ENCODE data around the gene STARD3. TPM values are rescaled to one million over a fixed set of nuclear protein-coding genes. Genes with fewer than 3 reads are reported as not detected.

Gene STARD3
- total and polyA plus RNA-seq, 9 of the 15 experiments (the other 6 are each of a cell fraction or from before 2014, with no cell fraction given): 0.63 to 87.0 (median 46.0) TPM

GRCh38 chr17:39667262-39667944 lies 30.5 kb downstream of the STARD3 start (continued):
- TF ChIP-seq CGGBP1 (CRISPR knock-in tag; IDR thresholded peaks at IDR 0.05) (0 out of 2 replicates have a peak, but pooled peaks have one; percentile 10), ZNF668 (CRISPR knock-in tag; IDR thresholded peaks at IDR 0.05) (peak; percentile 8; the same call in 1 of the 2 replicates), RAD51 (IDR thresholded peaks at IDR 0.05; ENCODE audit: borderline replicate concordance, low read depth) (0 out of 2 replicates have a peak, but pooled peaks have one; percentile 17), THAP12 (CRISPR knock-in tag; IDR thresholded peaks at IDR 0.05) (peak; percentile 43; the same call in 1 of the 2 replicates), FOXK2 (conservative IDR thresholded peaks at IDR 0.05 in 1 of 2, IDR thresholded peaks at IDR 0.05 in 1 of 2; ENCODE audit: low read depth in 2 of 2) (no peak), ZNF224 (CRISPR knock-in tag; IDR thresholded peaks at IDR 0.05) (no peak), ZNF318 (IDR thresholded peaks at IDR 0.05; ENCODE audit: borderline replicate concordance in 1 of 2, low read depth in 1 of 2) (no peak), ZBTB7A (IDR thresholded peaks at IDR 0.05; ENCODE audit: borderline replicate concordance, control insufficient read depth, low read depth, low read length) (peak; percentile 95), CREB3L1 (IDR thresholded peaks at IDR 0.05; ENCODE audit: borderline replicate concordance, low read depth) (no peak), MEIS2 (IDR thresholded peaks at IDR 0.05; ENCODE audit: partially characterized antibody) (peak; percentile 15), GABPB1 (CRISPR knock-in tag; IDR thresholded peaks at IDR 0.05) (no peak)
- TF ChIP-seq, protein P1, sequence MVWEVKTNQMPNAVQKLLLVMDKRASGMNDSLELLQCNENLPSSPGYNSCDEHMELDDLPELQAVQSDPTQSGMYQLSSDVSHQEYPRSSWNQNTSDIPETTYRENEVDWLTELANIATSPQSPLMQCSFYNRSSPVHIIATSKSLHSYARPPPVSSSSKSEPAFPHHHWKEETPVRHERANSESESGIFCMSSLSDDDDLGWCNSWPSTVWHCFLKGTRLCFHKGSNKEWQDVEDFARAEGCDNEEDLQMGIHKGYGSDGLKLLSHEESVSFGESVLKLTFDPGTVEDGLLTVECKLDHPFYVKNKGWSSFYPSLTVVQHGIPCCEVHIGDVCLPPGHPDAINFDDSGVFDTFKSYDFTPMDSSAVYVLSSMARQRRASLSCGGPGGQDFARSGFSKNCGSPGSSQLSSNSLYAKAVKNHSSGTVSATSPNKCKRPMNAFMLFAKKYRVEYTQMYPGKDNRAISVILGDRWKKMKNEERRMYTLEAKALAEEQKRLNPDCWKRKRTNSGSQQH (CRISPR knock-in tag; IDR thresholded peaks at IDR 0.05): no peak
